ENCODE measurements around the gene PRKCE. TPM values are rescaled to one million over a fixed set of nuclear protein-coding genes. Genes with fewer than 3 reads are reported as not detected.

Gene PRKCE
- total RNA-seq, 2 experiments from 2014 or later: 15.4 to 16.2 TPM

DNA sequence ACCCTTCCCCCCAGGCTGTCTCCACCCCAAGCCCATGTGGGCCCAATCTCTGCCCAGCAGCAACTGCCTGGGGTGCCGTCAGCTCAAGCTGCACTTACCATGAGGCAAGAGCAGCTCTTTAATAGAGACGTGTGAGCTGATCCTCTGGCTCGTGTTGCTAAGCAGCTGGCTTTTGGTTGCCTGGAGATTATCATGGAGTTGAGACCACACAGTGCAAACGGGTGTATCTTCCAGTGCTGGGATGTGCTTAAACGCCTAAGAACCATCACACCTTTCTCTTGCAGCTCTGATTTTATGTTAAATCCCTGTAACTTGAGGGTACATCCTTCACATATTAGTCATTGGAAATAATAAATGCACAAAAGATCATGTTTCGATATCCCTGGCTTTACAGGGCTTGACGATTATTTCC is 271.1 kb downstream of the PRKCE start:
- DNase-seq (no peak), ATAC-seq (no peak)
- ChIA-PET POLR2A (no interaction called here), CTCF (interaction anchor here (2.0 kb wide), 1 partner anchor 144 kb away, joined by 5 read pairs; no protein-coding TSS in a partner anchor)
- H3K27ac Mint-ChIP-seq: no peak overlapping the region
- H3K27me3 Mint-ChIP-seq (ENCODE audit: low read depth): no peaks in the 10 kb centered on the region
- peaks cover 11% of the 10 kb centered on the region for H3K4me1 Mint-ChIP-seq (ENCODE audit: low read depth)
- H3K4me3 Mint-ChIP-seq: no peak overlapping the region
- H3K36me3 Mint-ChIP-seq (ENCODE audit: low read depth): no peaks in the 10 kb centered on the region
- no peaks in the 10 kb centered on the region for H3K9me3 Mint-ChIP-seq (ENCODE audit: insufficient read depth)

DNA sequence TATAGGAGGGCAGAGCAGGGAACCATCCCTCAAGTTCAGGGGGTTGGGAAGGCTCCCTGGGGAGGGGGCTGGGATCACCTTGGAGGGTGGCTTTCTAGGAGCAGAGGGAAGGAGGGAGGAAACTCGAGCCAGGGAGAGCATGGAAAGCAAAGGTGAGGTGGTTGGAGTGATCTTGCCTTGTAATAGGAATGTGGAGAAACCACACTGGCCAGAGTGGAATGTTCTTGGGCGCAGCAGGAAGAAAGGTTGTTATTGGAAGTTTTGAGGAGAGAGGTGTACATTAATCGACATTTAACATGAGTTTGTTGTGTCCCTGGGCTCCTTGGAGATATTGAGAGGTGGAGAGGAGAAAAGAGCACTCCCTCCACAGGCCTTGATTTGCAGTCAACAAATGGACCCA is 272.2 kb downstream of the PRKCE start:
- Mint-ChIP-seq H3K4me1 (ENCODE audit: low read depth) (peaks cover 11% of the 10 kb centered on the region), H3K27ac (no peak overlapping the region)
- POLR2A ChIA-PET: no interaction called here

DNA sequence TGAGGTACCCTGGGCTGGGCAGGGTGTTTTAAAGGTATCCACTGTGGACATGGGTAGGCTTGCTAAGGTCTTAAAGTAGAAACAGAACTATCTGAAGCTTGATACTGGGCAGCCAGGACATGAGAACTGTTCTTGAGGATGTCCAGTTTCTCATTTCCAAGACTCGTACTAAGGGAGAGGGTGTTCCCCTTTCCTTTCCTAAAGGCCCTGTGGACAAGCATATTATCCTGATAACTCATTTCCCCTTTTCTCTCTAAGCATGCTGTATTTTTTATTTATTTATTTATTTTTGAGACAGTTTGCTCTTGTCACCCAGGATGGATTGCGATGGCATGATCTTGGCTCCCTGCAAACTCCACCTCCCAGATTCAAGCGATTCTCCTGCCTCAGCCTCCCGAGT is 273.6 kb downstream of the PRKCE start:
- DNase-seq (no peak), ATAC-seq (no peak)
- POLR2A ChIA-PET: no interaction called here
- CTCF ChIA-PET: no interaction called here
- peaks cover 1% of the 10 kb centered on the region for H3K4me1 Mint-ChIP-seq (ENCODE audit: low read depth)
- no peaks in the 10 kb centered on the region for H3K9me3 Mint-ChIP-seq (ENCODE audit: insufficient read depth)
- no peaks in the 10 kb centered on the region for H3K27me3 Mint-ChIP-seq (ENCODE audit: low read depth)
- no peak overlapping the region for H3K4me3 Mint-ChIP-seq
- no peak overlapping the region for H3K27ac Mint-ChIP-seq
- H3K36me3 Mint-ChIP-seq (ENCODE audit: low read depth): no peaks in the 10 kb centered on the region

More for the DNA sequence above, 272.2 kb downstream of the PRKCE start:
- Mint-ChIP-seq H3K27me3 (ENCODE audit: low read depth) (no peaks in the 10 kb centered on the region), H3K9me3 (ENCODE audit: insufficient read depth) (no peaks in the 10 kb centered on the region), H3K36me3 (ENCODE audit: low read depth) (no peaks in the 10 kb centered on the region), H3K4me3 (no peak overlapping the region)
- no peak for DNase-seq
- CTCF ChIA-PET: no interaction called here
- ATAC-seq: no peak

DNA sequence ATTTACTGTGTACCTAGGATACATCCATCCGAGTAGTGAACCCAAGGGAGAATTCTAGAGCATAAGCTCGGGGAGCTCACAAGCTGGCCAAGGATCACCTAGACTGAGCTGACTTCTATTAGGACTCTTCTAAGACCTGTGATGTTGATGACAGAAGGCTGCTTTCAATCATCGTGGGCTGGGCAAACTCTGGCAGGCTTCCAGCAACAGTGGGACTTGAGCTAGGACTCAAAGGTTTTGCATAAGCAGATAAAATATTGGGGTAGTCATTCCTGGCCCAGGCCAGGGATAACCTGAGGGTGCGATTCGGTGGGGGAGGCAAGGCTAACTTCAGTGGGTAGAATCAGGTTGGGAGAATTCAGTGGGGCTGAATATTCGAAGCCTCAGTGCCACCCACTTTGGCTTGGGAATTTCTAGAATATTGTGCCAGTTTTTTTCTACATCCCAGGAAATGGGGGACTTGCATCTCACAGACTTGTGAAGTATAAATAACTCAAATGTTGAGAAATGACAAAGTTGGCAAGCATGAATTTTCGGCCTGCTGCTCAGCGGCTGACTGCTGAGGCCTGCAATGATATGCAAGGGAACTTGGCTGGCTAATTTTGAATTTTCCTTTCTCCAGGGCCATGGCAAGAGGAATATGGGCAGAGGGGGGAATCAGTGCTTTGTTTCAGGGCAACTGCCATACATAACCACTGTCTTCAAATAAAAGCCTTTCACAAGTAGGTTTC is 274.3 kb downstream of the PRKCE start:
- Mint-ChIP-seq H3K9me3 (ENCODE audit: insufficient read depth) (no peaks in the 10 kb centered on the region), H3K36me3 (ENCODE audit: low read depth) (no peaks in the 10 kb centered on the region), H3K27me3 (ENCODE audit: low read depth) (no peaks in the 10 kb centered on the region), H3K4me3 (no peak overlapping the region), H3K27ac (no peak overlapping the region), H3K4me1 (ENCODE audit: low read depth) (no peaks in the 10 kb centered on the region)
- ChIA-PET POLR2A (no interaction called here), CTCF (no interaction called here)
- DNase-seq: no peak
- ATAC-seq: no peak

DNA sequence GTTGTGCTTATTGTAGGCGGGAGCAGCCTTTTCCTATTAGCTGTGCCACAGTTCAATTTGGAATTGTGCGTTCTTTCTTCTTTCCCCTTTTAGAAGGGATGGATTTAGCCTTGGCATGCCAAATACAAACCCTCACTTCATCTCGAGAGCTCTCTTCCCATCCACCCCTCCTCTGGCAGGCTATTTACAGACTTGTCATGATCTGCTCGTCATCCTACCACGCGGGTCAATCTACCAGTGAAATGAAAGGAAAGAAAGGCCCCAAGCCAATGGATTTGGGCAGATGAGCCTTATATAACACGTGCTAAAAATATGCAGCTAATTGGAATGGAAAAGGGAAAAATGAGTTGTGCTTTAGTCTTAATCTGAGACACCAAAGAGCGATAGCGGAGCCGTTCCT is 277.5 kb downstream of the PRKCE start:
- ChIA-PET POLR2A (no interaction called here), CTCF (interaction anchor here (2.1 kb wide), 1 partner anchor 151 kb away, joined by 6 read pairs; no protein-coding TSS in a partner anchor)
- Mint-ChIP-seq H3K36me3 (ENCODE audit: low read depth) (no peaks in the 10 kb centered on the region), H3K4me3 (no peak overlapping the region), H3K9me3 (ENCODE audit: insufficient read depth) (no peaks in the 10 kb centered on the region), H3K4me1 (ENCODE audit: low read depth) (no peaks in the 10 kb centered on the region), H3K27ac (no peak overlapping the region), H3K27me3 (ENCODE audit: low read depth) (no peaks in the 10 kb centered on the region)
- ATAC-seq (no peak), DNase-seq (no peak)

DNA sequence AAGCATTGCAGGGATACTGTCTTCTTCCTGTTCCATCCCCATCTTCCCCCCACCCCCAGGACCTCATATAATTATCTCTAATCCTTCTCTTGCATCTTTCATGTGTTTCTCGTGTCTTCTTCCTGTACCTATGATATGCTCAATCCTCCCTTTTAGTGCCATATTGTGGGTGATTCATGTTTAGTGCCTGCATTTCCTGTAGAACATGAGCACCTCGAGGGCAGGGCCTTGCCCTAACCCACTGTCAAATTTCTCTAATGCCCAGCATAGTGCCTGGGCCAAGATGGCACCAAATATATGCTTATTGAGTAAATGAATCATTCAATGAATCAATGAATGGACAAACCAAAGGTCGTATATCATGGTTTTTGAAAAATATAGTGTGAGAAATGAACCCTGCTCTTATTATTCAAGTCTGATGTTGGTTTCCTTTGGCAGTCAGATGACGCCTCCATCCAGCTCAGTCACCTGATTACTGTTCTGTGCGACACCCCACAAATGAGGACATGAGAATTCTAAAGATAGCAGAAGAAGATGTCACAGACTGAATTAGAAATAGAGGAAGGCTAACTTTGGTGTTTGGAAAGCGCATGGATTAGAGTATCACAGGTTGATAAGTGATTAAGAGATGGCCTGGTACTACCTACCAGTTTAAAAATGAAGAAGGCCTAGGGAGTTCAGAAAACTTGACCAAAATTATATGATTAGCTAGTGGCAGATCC is 278.4 kb downstream of the PRKCE start:
- Mint-ChIP-seq H3K4me1 (ENCODE audit: low read depth) (no peaks in the 10 kb centered on the region), H3K4me3 (no peak overlapping the region), H3K36me3 (ENCODE audit: low read depth) (no peaks in the 10 kb centered on the region), H3K9me3 (ENCODE audit: insufficient read depth) (no peaks in the 10 kb centered on the region), H3K27me3 (ENCODE audit: low read depth) (no peaks in the 10 kb centered on the region), H3K27ac (no peak overlapping the region)
- DNase-seq (no peak), ATAC-seq (no peak)
- CTCF ChIA-PET: no interaction called here
- POLR2A ChIA-PET: no interaction called here

DNA sequence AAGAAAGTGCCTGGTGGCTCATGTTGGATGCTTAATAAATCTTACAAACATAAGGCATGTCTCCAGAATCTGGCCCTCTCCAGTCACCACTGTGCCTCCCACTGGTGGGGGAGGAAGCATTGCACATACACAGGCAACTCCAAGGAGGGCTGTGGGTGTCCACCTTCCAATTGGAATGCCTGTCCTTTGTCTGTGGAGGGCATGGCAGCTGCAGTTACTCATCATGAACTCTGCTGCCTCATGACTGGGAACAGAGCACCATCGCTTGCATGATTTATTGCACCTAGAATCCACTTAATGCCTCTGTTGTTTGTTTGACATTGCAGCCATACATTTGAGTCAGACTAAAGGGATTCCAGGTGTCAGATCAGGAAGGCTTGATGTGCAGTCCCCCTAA is 278.9 kb downstream of the PRKCE start:
- POLR2A ChIA-PET: no interaction called here
- DNase-seq: no peak
- no peak for ATAC-seq
- CTCF ChIA-PET: interaction anchor here (1.1 kb wide), 1 partner anchor 13 kb away, joined by 3 read pairs; no protein-coding TSS in a partner anchor
- Mint-ChIP-seq H3K4me1 (ENCODE audit: low read depth) (no peaks in the 10 kb centered on the region), H3K27ac (no peak overlapping the region), H3K36me3 (ENCODE audit: low read depth) (no peaks in the 10 kb centered on the region), H3K27me3 (ENCODE audit: low read depth) (no peaks in the 10 kb centered on the region), H3K4me3 (no peak overlapping the region), H3K9me3 (ENCODE audit: insufficient read depth) (no peaks in the 10 kb centered on the region)

DNA sequence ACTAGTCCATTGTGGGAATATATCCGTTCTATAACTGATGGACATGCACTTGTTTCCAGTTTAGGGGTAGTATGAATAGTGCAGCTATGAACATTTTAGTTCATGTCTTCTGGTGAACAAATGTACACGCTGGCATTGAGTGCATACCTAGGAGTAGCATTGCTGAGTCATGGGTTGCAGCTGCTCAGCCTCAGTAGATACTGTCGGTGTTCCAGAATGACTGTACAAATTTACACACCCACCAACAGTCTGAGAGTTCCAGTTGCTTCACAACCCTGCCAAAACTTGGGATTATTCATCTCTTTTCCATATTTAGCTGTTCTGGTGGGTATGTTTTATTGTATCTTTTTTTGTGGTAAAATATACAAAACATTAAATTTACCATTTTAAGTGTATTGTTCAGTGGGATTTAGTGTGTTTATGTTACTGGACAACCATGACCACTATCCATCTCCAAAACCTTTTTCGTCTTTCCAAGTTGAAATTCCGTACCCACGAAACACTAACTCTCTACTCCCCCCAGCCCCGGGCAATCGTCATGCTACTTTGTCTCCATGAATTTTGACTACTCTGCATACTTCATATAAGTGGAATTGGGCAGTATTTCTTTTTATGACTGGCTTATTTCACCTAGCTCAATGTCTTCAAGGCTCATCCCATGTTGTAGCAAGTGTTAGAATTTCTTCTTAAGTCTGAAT is 281.0 kb downstream of the PRKCE start:
- H3K36me3 Mint-ChIP-seq (ENCODE audit: low read depth): no peaks in the 10 kb centered on the region
- H3K27ac Mint-ChIP-seq: no peak overlapping the region
- peaks cover 7% of the 10 kb centered on the region for H3K4me1 Mint-ChIP-seq (ENCODE audit: low read depth)
- ChIA-PET POLR2A (no interaction called here), CTCF (no interaction called here)
- no peak overlapping the region for H3K4me3 Mint-ChIP-seq
- ATAC-seq: no peak
- no peak for DNase-seq
- H3K27me3 Mint-ChIP-seq (ENCODE audit: low read depth): no peaks in the 10 kb centered on the region
- H3K9me3 Mint-ChIP-seq (ENCODE audit: insufficient read depth): no peaks in the 10 kb centered on the region

DNA sequence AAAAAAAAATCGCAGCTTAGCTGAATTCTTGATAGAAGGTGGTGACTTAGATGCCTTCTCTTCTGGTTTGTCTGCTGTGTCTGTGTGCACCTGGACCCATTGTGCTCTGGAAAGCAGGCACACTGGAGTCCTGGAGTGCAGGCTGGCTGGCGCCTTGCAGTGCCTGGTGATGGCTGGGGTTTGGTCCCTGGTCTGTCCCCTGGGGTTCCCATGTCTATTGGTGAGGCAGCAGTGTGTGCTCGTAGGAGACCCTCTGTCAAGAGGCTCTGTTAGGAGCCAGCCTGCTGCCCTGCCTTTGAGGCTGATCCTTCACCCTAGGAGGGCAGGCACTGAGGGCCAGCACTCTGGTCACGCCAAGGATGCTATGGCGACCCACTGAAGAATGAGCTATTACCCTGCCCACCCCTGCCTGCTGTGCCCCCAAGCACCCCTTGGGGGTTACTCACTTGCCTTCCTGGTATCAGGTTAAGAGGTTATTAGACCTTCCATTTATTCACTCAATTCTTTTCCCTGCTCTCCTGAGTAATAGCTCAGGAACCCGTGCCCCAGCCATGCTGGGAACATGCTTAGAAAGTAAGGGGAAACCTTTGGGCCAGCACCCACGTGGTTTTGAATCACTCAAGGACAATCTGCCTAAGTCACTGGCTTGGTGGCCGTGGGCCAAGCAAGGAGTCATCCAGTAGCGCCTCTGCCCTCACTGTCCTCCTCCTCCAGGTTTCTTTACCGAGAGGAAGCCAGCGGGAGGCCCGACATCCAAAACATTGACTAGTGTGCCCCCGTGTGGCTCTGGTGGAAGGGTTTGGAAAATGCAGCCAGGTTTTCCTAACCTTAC is 284.5 kb downstream of the PRKCE start:
- H3K27ac Mint-ChIP-seq: no peak overlapping the region
- ChIA-PET POLR2A (interaction anchor here (0.9 kb wide), 1 partner anchor 154 kb away, joined by 3 read pairs; no protein-coding TSS in a partner anchor), CTCF (interaction anchor here (0.7 to 5.4 kb wide), 25 partner anchors 8 to 399 kb away, joined by 3 to 50 read pairs (median 4); no protein-coding TSS in a partner anchor)
- peaks cover 7% of the 10 kb centered on the region for H3K4me1 Mint-ChIP-seq (ENCODE audit: low read depth)
- H3K36me3 Mint-ChIP-seq (ENCODE audit: low read depth): no peaks in the 10 kb centered on the region
- H3K9me3 Mint-ChIP-seq (ENCODE audit: insufficient read depth): no peaks in the 10 kb centered on the region
- ATAC-seq: peak; percentile 79
- H3K27me3 Mint-ChIP-seq (ENCODE audit: low read depth): no peaks in the 10 kb centered on the region
- DNase-seq: peak; percentile 65
- H3K4me3 Mint-ChIP-seq: no peak overlapping the region

DNA sequence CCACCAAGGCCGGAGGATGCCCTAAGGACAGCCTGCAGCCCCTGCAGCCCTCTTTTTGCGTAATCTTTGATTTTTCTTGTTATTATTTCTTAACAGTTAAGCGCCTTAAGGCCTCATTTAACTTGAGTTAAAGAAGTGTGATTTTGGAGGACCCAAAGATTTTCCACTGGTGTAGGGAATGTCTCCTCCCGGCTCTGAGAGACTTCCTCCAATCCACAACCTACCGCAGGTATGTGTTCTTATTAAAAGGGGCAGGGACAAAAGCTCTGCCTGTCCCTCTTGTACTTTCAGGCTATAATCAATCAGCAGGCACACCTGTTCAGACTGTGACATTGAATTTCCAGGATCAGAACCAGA is 285.1 kb downstream of the PRKCE start:
- Mint-ChIP-seq H3K27ac (no peak overlapping the region), H3K36me3 (ENCODE audit: low read depth) (no peaks in the 10 kb centered on the region), H3K27me3 (ENCODE audit: low read depth) (no peaks in the 10 kb centered on the region), H3K4me1 (ENCODE audit: low read depth) (peaks cover 7% of the 10 kb centered on the region), H3K9me3 (ENCODE audit: insufficient read depth) (no peaks in the 10 kb centered on the region), H3K4me3 (no peak overlapping the region)
- no peak for DNase-seq
- CTCF ChIA-PET: interaction anchor here (0.7 to 5.4 kb wide), 14 partner anchors 18 to 352 kb away, joined by 3 to 50 read pairs (median 6); no protein-coding TSS in a partner anchor
- POLR2A ChIA-PET: interaction anchor here (0.9 kb wide), 1 partner anchor 155 kb away, joined by 3 read pairs; no protein-coding TSS in a partner anchor
- no peak for ATAC-seq

DNA sequence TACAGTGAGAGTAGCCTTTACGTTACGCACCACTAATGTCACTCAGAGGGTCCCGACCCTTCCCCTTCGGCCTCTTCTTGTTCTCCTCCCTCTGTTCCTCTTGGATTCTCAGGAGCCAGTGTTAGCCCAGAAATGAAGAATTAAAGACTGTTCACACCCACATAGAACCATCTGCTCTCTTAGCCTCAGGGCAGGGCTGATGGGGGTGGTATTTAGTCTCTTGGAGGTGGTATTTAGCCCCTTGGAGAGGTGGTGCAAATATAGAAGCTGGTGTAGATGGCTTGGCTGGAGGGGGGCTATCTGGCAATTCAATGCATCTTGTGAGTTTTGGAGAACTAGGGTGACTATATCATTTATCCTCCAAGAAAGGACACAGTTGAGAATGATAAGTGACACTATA is 286.5 kb downstream of the PRKCE start:
- CTCF ChIA-PET: interaction anchor here (1.0 to 5.4 kb wide), 2 partner anchors 159 to 294 kb away, joined by 7 to 50 read pairs; no protein-coding TSS in a partner anchor
- H3K27me3 Mint-ChIP-seq (ENCODE audit: low read depth): no peaks in the 10 kb centered on the region

More for the DNA sequence above, 286.5 kb downstream of the PRKCE start:
- Mint-ChIP-seq H3K27ac (no peak overlapping the region), H3K4me3 (no peak overlapping the region), H3K36me3 (ENCODE audit: low read depth) (no peaks in the 10 kb centered on the region), H3K4me1 (ENCODE audit: low read depth) (peaks cover 7% of the 10 kb centered on the region), H3K9me3 (ENCODE audit: insufficient read depth) (no peaks in the 10 kb centered on the region)
- POLR2A ChIA-PET: no interaction called here
- DNase-seq (no peak), ATAC-seq (no peak)

All from activated CD8-positive, alpha-beta T cell treated with anti-CD3 and anti-CD28 coated beads, Interleukin-2, amount 10 ng/mL, durations not matched to agents 7 days and 5 days (primary cell).